GM21717 (cell line): ENCODE measurements around the gene GMPS.

Experiments
- ATAC-seq: cut with Tn5 transposase; IDR thresholded peaks from one replicate; pipeline ENCODE4 v1.9.1; 2021; ENCODE audit warnings: mild to moderate bottlenecking, moderate library complexity; ENCODE audit not compliant: unreplicated experiment

GMPS gene

GRCh38 chr3:155989536-155989935 is 119.1 kb downstream of the GMPS start:
- ATAC-seq: no peak

DNA sequence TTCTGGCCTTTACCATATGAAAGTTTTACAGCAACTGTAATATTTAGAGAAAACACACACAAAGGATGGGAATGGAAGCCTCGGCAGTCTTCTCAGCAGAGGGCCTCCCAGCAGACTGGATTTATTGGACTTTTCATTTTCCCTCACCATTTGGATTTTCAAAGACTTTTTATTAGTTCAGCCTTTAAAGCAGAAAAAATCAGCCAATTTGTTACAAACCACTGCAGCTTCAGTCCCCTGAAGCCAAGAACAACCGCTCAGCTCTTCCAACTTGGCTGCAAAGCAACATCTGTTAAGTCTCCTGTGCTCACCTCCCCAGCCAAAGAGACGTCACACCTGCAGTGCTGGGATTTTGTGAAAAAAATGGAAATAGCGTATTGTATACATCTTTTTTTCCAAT is 120.8 kb downstream of the GMPS start:
- no peak for ATAC-seq

GRCh38 chr3:155991847-155992246 is 121.4 kb downstream of the GMPS start:
- ATAC-seq: no peak
